Stimulated activated CD4-positive, alpha-beta T cell treated with anti-CD3 and anti-CD28 coated beads, TNF-alpha, amount 100 ng/mL, for 4 hours (primary cell): ENCODE measurements around the gene FOXS1.
A peak's percentile ranks its signal among the peaks of the same experiment; 100 is the strongest.

Source experiments
- DNase-seq, 3 experiments: peaks; one replicate each; pipeline ENCODE4 v3.0.0-alpha.2; 2020; ENCODE audit warnings: low read depth in 3 of 3

Gene FOXS1

DNA sequence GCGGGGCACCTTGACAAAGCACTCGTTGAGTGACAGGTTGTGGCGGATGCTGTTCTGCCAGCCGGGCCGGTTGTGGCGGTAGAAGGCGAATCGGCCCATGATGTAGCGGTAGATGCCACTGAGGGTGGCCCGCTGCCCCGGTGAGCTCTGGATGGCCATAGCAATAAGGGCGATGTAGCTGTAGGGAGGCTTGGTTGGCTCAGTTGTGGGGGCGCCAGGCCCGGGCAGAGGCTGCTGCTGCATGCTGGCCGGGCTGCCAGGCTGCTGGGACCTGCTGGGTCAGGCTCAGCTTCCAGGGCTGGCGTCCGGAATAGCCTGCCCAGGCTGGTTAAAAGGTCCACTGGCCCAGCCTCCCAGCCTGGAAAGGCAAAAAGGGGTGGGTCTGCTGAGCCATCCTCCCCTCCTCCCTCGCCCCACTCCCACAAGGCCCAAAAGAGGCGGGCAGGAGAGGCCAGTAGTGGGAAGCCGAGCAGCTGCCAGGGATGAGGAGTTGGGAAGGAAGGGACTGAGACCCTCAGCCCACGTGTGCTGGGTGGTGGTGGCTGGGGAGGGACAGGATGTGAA, at the start of gene FOXS1:
Gene FOXS1 (minus strand): TSS at position 305 of the 564 bp plus-strand sequence. CDS start 62 bp downstream, at position 243.
- no peak for DNase-seq

DNA sequence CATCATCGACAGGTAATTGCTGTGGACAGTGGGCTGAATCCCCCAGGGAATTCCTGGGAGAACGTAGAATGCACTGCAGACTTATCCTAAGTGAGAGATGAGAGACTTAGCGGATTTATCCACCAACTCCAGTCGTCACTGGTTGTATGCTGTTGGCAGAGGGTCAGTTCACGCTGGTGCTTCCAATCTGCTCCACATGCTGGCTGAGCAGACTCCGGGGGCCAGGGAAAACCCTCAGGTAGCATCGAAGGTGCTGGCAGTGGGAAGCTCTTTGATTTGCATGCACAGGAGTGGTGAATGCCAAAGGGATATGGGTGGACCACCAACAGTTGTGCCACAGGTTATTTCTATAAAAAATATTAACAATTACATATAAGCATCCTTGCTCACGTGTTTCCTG, 45.2 kb upstream of the FOXS1 start:
- no peak for DNase-seq

DNA sequence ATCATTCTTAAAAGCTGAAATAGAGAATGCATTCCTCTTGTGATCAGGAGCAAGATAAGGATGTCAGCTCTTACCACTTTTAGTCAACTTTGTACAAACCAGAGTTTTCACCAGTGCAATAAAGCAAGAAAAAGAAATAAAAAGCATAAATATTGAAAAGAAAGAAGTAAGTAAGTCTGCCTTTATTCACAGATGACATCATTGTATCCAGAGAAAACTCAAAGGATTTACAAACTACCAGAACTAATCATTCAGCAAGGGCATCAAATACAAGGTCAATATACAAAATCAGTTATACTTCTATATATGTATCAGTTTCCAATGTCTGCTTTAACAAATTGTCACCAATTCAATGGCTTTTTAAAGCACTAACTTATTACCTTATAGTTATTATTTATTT, 38.4 kb upstream of the FOXS1 start:
- no peak for DNase-seq

- DNase-seq, result no peak
These were observed 36.5 kb upstream of the FOXS1 start for GRCh38 chr20:31881945-31882344.

- peak; percentile 50 to 51 (median 50) for DNase-seq
These were observed 34.0 kb upstream of the FOXS1 start for GRCh38 chr20:31879143-31879987.

GRCh38 chr20:31877684-31878083, 32.3 kb upstream of the FOXS1 start:
- DNase-seq, result no peak

GRCh38 chr20:31875671-31876070, 30.3 kb upstream of the FOXS1 start:
- DNase-seq, result no peak

DNA sequence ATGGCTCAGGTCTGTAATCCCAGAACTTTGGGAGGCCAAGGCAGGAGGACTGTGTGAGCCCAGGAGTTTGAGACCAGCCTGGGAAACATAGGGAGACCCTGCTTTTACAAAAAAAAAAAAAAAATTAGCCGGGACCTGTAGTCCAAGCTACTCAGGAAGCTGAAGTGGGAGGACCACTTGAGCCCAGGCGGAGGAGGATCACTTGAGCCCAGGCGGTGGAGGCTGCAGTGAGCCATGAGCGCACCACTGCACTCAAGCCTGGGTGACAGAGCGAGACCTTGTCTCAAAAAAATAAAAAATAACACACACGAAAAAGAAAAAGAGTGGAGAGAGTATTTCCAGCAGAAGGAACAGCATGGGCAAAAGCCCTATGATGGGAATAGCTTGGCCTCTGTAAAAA, 27.0 kb upstream of the FOXS1 start:
- DNase-seq, result no peak

DNA sequence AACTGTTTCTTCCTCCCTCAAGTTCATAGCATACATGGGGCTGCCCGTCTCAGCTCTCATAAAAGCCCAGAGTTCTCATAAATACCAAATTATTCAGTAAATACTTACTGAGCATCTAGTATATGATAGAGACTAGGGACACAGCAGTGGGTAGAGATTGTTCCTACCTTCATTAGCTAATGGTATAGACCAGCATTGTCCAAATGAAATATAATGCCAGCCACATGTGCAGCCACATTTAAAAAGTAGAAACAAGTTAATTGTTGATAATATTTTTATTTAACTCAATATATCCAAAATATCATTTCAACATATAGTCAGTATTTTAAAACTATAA, 26.2 kb upstream of the FOXS1 start:
- no peak for DNase-seq

DNA sequence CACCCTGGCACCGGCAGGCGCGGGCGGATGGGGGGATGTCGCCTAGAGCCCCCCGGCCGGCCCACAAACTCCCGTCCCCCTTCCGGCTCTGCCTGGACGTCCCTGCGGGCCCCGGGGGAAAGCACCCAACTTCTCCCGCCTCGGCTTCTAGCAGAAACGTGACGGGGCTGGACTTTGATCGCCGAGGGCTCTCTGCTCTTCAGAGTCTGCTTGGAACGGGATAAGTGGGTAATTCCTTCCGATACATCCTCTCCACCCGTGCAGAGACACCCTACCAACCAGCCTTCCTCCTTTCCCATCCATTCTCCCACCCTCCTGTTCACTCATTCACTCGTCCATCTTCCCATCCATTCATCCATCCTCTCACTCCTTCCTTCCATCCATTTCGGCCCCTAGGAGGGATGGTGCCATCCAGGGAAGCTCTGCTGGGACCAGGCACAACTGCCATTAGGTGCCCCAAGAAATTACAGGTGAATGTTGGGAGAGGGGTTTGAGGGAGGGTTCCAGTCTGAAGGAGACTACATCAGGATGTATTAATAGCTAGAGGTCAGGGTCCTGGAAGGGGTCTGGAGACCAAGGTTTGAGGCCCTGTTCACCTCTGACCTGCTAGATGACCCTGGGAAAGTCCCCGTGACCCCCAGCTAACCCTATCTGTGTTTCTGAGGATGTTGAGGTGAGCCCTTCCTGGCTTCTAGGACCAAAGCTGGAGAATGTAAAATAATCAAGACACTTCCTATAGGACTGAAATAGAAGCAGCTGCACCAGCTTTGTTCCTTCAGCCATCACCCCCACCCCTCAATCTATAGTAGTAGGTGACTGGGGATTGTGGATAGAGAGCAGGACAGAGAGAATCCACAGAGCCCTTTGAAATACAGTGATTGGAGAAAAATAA, 25.6 kb upstream of the FOXS1 start:
- DNase-seq, result no peak

- DNase-seq, result no peak
These were observed 24.7 kb upstream of the FOXS1 start, which contains the start of the genes DUSP15 and TTLL9 for GRCh38 chr20:31869942-31870725. Gene DUSP15, minus strand, starts transcription at chr20:31870527. Its CDS starts 190 bp downstream, at chr20:31870337. Gene TTLL9, plus strand, starts transcription at chr20:31870634. Its CDS starts 493 bp downstream, at chr20:31871127.

DNA sequence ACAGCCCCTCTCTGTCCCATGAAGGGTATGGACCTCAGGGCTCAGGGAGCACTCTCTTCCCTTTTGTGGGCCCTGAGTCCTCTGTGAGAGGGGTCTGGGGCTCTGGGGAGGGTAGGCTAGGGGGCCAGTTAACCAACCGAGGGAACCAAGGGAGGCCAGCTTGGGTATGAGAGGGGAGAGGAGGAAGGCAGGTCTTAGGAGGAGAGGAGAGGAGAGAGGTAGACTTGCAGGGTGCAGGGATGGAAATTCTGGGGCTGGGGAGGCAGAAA, 24.2 kb upstream of the FOXS1 start:
- DNase-seq, result no peak

- no peak for DNase-seq
These were observed 23.7 kb upstream of the FOXS1 start for GRCh38 chr20:31868853-31869672.

- DNase-seq, result no peak
These were observed 20.8 kb upstream of the FOXS1 start for GRCh38 chr20:31866221-31866620.

GRCh38 chr20:31864521-31865400, 19.4 kb upstream of the FOXS1 start:
- no peak for DNase-seq

DNA sequence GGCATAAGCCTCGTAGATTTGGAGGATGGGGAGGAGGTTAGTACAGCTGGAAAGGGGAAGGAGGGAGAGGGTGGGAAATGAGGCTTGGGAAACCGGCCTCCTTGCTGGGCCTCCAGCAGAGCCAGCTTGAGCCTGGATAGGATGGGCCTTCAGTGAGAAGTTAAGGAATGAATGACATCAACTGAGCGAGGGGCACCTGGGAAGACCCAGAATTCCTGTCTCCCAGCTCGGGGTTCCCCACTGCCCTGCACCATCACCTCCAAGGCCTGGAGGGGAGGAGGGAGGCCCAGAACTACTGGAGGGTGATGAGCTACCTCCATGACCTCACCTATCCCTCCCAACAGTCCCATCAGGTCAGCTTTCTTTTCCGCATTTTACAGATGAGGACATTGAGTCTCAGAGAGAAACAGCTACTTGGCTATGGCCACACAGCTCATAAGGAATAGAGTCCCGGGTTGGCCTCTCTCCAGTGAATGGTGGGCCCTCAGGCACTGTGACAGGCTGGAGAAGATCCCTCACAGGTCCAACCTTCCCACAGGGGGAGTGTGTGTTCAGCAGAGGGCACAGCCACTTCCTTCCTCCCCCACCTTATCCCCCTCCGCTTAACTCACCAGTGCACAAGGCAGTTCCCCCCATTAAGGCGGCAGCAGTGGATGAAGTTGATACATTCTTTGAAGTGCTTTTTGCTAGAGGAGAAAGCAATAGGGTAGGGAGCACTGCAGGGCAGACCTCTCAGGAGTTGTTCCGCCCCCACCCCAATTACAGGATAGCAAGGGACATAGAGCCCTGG, 18.1 kb upstream of the FOXS1 start:
- no peak for DNase-seq

DNA sequence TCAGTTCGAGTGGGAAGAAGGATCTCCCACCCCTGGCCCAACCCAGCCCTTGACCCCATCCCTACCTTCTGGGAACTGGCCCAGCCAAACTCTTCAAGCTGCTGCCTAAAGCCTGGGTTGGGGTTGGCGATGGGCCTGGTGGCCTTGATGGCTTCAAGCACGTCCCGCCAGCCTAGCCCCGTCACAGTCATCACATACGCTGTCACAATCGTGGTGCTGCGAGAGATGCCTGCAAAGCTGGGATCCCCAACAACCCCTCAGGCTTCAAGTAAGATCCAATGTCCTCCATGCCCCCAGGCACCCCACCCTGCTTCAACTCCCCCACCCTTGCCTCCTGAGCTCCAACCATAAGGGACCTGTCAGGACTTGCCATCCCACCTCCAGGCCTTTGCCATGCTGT, 17.1 kb upstream of the FOXS1 start:
- no peak for DNase-seq

- DNase-seq, result no peak
These were observed 16.7 kb upstream of the FOXS1 start for GRCh38 chr20:31862157-31862470.
